Measurements from ENCODE around the gene GOLGA6D. TPM values are rescaled to one million over a fixed set of nuclear protein-coding genes. Genes with fewer than 3 reads are reported as not detected.

The GOLGA6D gene
- total and polyA plus RNA-seq, 2 of the 4 experiments (the other 2 are of a cell fraction) = not detected

- BruUV-seq (replicated peaks) = no TSS peak
- Histone ChIP-seq H3K9ac (ENCODE audit: low read depth, low read length) (no peak overlapping the region), H2AFZ (replicated peaks; ENCODE audit: low read length, poor library complexity) (no peak overlapping the region), H3K9me3 (ENCODE audit: control insufficient read depth, insufficient read depth, low read length) (no peaks in the 10 kb centered on the region), H3K9me1 (ENCODE audit: insufficient read depth, low read length) (no peaks in the 10 kb centered on the region), H3K4me3 (ENCODE audit: insufficient read depth, low read depth, low read length) (no peak overlapping the region), H3K56ac (ENCODE audit: extremely low read depth, insufficient read depth, low read length) (no peak overlapping the region), H2AK9ac (replicated peaks; ENCODE audit: low read depth, low read length, poor library complexity) (no peak overlapping the region), H2BK5ac (ENCODE audit: low read depth, low read length, poor library complexity, severe bottlenecking) (no peak overlapping the region), H2BK20ac (ENCODE audit: low read depth, low read length) (no peak overlapping the region), H3K18ac (ENCODE audit: low read depth, low read length) (no peak overlapping the region), H2BK120ac (ENCODE audit: low read depth, low read length) (no peak overlapping the region), H3K27me3 (ENCODE audit: control insufficient read depth, insufficient read depth, low read length) (peaks cover 50% of the 10 kb centered on the region), H4K20me1 (ENCODE audit: insufficient read depth, low read length) (no peaks in the 10 kb centered on the region), H2BK15ac (ENCODE audit: low read depth, low read length) (no peak overlapping the region), H4K5ac (ENCODE audit: low read depth, low read length) (no peak overlapping the region), H3K23ac (ENCODE audit: low read depth, low read length) (no peak overlapping the region), H3K4me2 (ENCODE audit: low read depth, low read length) (no peak overlapping the region), H4K91ac (ENCODE audit: insufficient read depth, low read depth, low read length) (no peak overlapping the region), H4K8ac (ENCODE audit: low read depth in 2 of 2, low read length in 2 of 2) (no peak overlapping the region), H3K14ac (replicated peaks; ENCODE audit: low read depth, low read length) (no peak overlapping the region), H3K79me1 (ENCODE audit: low read depth in 1 of 2, low read length in 2 of 2) (no peaks in the 10 kb centered on the region), H3K27ac (ENCODE audit: insufficient read depth, low read length) (no peak overlapping the region), H3K4ac (ENCODE audit: low read depth, low read length) (no peak overlapping the region), H3K4me1 (ENCODE audit: control insufficient read depth, insufficient read depth, low read length) (no peaks in the 10 kb centered on the region), H3K36me3 (ENCODE audit: control insufficient read depth, insufficient read depth, low read length) (no peaks in the 10 kb centered on the region), H2AK5ac (ENCODE audit: low read depth, low read length) (no peak overlapping the region)
- CTCF ChIA-PET = no interaction called here
- TF ChIP-seq FOS (IDR thresholded peaks at IDR 0.05; ENCODE audit: low read depth, low read length) = no peak
- TF ChIP-seq SMC3 (IDR thresholded peaks at IDR 0.05; ENCODE audit: low read depth, low read length) = no peak
- TF ChIP-seq POLR2A (IDR thresholded peaks at IDR 0.05; ENCODE audit: low read depth, low read length) = no peak
- no peak for TF ChIP-seq MAFK (IDR thresholded peaks at IDR 0.05; ENCODE audit: low read depth, low read length)
- TF ChIP-seq RFX5 (IDR thresholded peaks at IDR 0.05; ENCODE audit: low read depth, low read length) = no peak
- no peak for TF ChIP-seq BHLHE40 (IDR thresholded peaks at IDR 0.05; ENCODE audit: low read depth, low read length)
- no peak for TF ChIP-seq RCOR1 (IDR thresholded peaks at IDR 0.05; ENCODE audit: insufficient replicate concordance, low read length)
- no peak for TF ChIP-seq USF2 (IDR thresholded peaks at IDR 0.05; ENCODE audit: low read depth, low read length)
- no peak for TF ChIP-seq CHD1 (IDR thresholded peaks at IDR 0.05; ENCODE audit: low read depth, low read length)
- TF ChIP-seq RAD21 (IDR thresholded peaks at IDR 0.05; ENCODE audit: low read length) = no peak
- TF ChIP-seq ELK1 (IDR thresholded peaks at IDR 0.05; ENCODE audit: borderline replicate concordance, low read depth, low read length) = no peak
- no peak for TF ChIP-seq MXI1 (IDR thresholded peaks at IDR 0.05; ENCODE audit: borderline replicate concordance, low read depth, low read length)
- TF ChIP-seq CEBPB (IDR thresholded peaks at IDR 0.05; ENCODE audit: low read depth, low read length) = no peak
- TF ChIP-seq CTCF (conservative IDR thresholded peaks at IDR 0.05; ENCODE audit: low read depth, low read length) = no peak
- TF ChIP-seq MAZ (IDR thresholded peaks at IDR 0.05; ENCODE audit: borderline replicate concordance, low read depth, low read length) = no peak
- peak; percentile 42; the same call in 1 of the 2 replicates for ATAC-seq (ENCODE audit: low read depth)
- dilution Hi-C loops (cut with HindIII; ENCODE audit: low sequenced_read_pairs, unreplicated experiment) (no loop called here), intact Hi-C loops (cut with micrococcal nuclease) (loop anchor here (10.0 kb wide), 2 partner anchors 65 to 285 kb away; partner anchors contain the start of gene PPCDC), in situ Hi-C loops (cut with MboI; ENCODE audit: low sequenced_read_pairs) (no loop called here)
- DNase-seq = no peak
- POLR2A ChIA-PET (ENCODE audit: unreplicated experiment) = no interaction called here
Measured at GRCh38 chr15:75309711-75310110, 27.1 kb downstream of the GOLGA6D start.
